Neural progenitor cell (in vitro differentiated cells): ENCODE measurements around the gene AGFG1.

Source experiments
- CTCF ChIP-seq: fragments of 200-600 bp; sonication (generic); IDR thresholded peaks from 2 replicates; pipeline ENCODE4 v1.5.1; 2017; ENCODE audit warnings: antibody characterized with exemption, mild to moderate bottlenecking
- EZH2 ChIP-seq: fragments of 200-600 bp; sonication (generic); IDR thresholded peaks from 2 replicates; pipeline ENCODE4 v1.6.1; 2017; ENCODE audit warnings: antibody characterized with exemption, mild to moderate bottlenecking, moderate library complexity
- EZH2phosphoT487 ChIP-seq: fragments of 200-600 bp; sonication (generic); IDR thresholded peaks from 2 replicates; pipeline ENCODE4 v1.6.1; 2017; ENCODE audit warnings: antibody characterized with exemption

- TF ChIP-seq EZH2 (no peak), EZH2phosphoT487 (no peak), CTCF (no peak)
Observed at GRCh38 chr2:227582369-227582768, 110.4 kb downstream of the AGFG1 start.
